IMR-90 (cell line): ENCODE results near the gene RGS14. TPM values are rescaled to one million over a fixed set of nuclear protein-coding genes. Genes with fewer than 3 reads are reported as not detected.

Source experiments
- ATAC-seq: fragments of 200-7000 bp; cut with Tn5 transposase; 2 replicates; pipeline ENCODE4 v1.9.1; 2020; ENCODE audit warnings: low read depth, mild to moderate bottlenecking, moderate library complexity
- BruUV-seq: library from RNA; stranded (reverse); fragments of 400-500 nt; replicated peaks from 2 replicates; lab custom pipeline; 2021; lab: Mats Ljungman, UMichigan
- CTCF ChIA-PET: fragments of 300-600 bp; formaldehyde crosslinking; extraction: SDS; loops from one replicate; lab custom pipeline; 2021; ENCODE audit warnings: antibody characterized with exemption; lab: Yijun Ruan, JAX
- POLR2A ChIA-PET: fragments of 300-600 bp; sonication (Branson Sonifier 250); formaldehyde crosslinking; loops from one replicate; lab custom pipeline; 2022; ENCODE audit warnings: antibody characterized with exemption; ENCODE audit not compliant: unreplicated experiment; lab: Charles Lee
- DNase-seq: peaks from one replicate; pipeline ENCODE4 v3.0.0; 2013
- H2AFZ ChIP-seq: replicated peaks from 2 replicates; pipeline ENCODE3; 2013; ENCODE audit warnings: low read length, mild to moderate bottlenecking; ENCODE audit not compliant: poor library complexity
- H2AK5ac ChIP-seq: 2 replicates; pipeline ENCODE4 v1.6.1; 2013; ENCODE audit warnings: low read depth, low read length, inconsistent platforms
- H2AK9ac ChIP-seq: replicated peaks from 2 replicates; pipeline ENCODE3; 2013; ENCODE audit warnings: mild to moderate bottlenecking, low read depth, low read length, moderate library complexity; ENCODE audit not compliant: poor library complexity
- H2BK120ac ChIP-seq: 2 replicates; pipeline ENCODE4 v1.6.1; 2013; ENCODE audit warnings: low read depth, low read length, inconsistent platforms
- H2BK15ac ChIP-seq: 3 replicates; pipeline ENCODE4 v1.6.1; 2013; ENCODE audit warnings: low read depth, low read length, inconsistent platforms
- H2BK20ac ChIP-seq: 2 replicates; pipeline ENCODE4 v1.6.1; 2013; ENCODE audit warnings: low read depth, mild to moderate bottlenecking, inconsistent platforms, low read length, moderate library complexity
- H2BK5ac ChIP-seq: 2 replicates; pipeline ENCODE4 v1.6.1; 2013; ENCODE audit warnings: mild to moderate bottlenecking, low read depth, low read length, inconsistent platforms; ENCODE audit not compliant: poor library complexity, severe bottlenecking
- H3K14ac ChIP-seq: replicated peaks from 2 replicates; pipeline ENCODE4 v1.6.1; 2013; ENCODE audit warnings: low read depth, low read length, inconsistent platforms
- H3K18ac ChIP-seq: 2 replicates; pipeline ENCODE4 v1.6.1; 2013; ENCODE audit warnings: low read depth, low read length, control low read depth
- H3K23ac ChIP-seq: 2 replicates; pipeline ENCODE4 v1.6.1; 2013; ENCODE audit warnings: low read depth, low read length, inconsistent platforms
- H3K27ac ChIP-seq: 2 replicates; pipeline ENCODE4 v1.5.1; 2013; ENCODE audit warnings: mild to moderate bottlenecking, control low read depth, low read length; ENCODE audit not compliant: insufficient read depth
- H3K27me3 ChIP-seq: 2 replicates; pipeline ENCODE4 v1.6.1; 2013; ENCODE audit warnings: low read length; ENCODE audit not compliant: control insufficient read depth, insufficient read depth
- H3K36me3 ChIP-seq: 2 replicates; pipeline ENCODE4 v1.6.1; 2013; ENCODE audit warnings: low read length, mixed read lengths; ENCODE audit not compliant: control insufficient read depth, insufficient read depth
- H3K4ac ChIP-seq: 2 replicates; pipeline ENCODE4 v1.6.1; 2013; ENCODE audit warnings: low read depth, low read length, inconsistent platforms
- H3K4me1 ChIP-seq: 2 replicates; pipeline ENCODE4 v1.6.1; 2013; ENCODE audit warnings: low read length, mixed read lengths; ENCODE audit not compliant: control insufficient read depth, insufficient read depth
- H3K4me2 ChIP-seq: 2 replicates; pipeline ENCODE4 v1.6.1; 2013; ENCODE audit warnings: low read depth, mild to moderate bottlenecking, control low read depth, low read length, moderate library complexity
- H3K4me3 ChIP-seq: 2 replicates; pipeline ENCODE4 v1.5.1; 2013; ENCODE audit warnings: low read depth, mild to moderate bottlenecking, control low read depth, low read length, moderate library complexity; ENCODE audit not compliant: insufficient read depth
- H3K56ac ChIP-seq: 2 replicates; pipeline ENCODE4 v1.6.1; 2013; ENCODE audit warnings: low read length, inconsistent platforms; ENCODE audit not compliant: insufficient read depth; ENCODE audit errors: extremely low read depth
- H3K79me1 ChIP-seq, 2 experiments: 2 replicates each; pipeline ENCODE4 v1.6.1; 2013; ENCODE audit warnings: low read length in 2 of 2, inconsistent platforms in 1 of 2, low read depth in 1 of 2
- H3K9ac ChIP-seq: 2 replicates; pipeline ENCODE4 v1.6.1; 2013; ENCODE audit warnings: low read depth, low read length, control low read depth
- H3K9me1 ChIP-seq: 2 replicates; pipeline ENCODE4 v1.6.1; 2013; ENCODE audit warnings: low read length, inconsistent platforms; ENCODE audit not compliant: insufficient read depth
- H3K9me3 ChIP-seq: 2 replicates; pipeline ENCODE4 v1.6.1; 2013; ENCODE audit warnings: low read length; ENCODE audit not compliant: control insufficient read depth, insufficient read depth
- H4K20me1 ChIP-seq: 2 replicates; pipeline ENCODE4 v1.6.1; 2013; ENCODE audit warnings: low read length, inconsistent platforms; ENCODE audit not compliant: insufficient read depth
- H4K5ac ChIP-seq: 2 replicates; pipeline ENCODE4 v1.6.1; 2013; ENCODE audit warnings: mild to moderate bottlenecking, low read depth, low read length, control low read depth
- H4K8ac ChIP-seq, 2 experiments: 2 replicates each; pipeline ENCODE4 v1.6.1; 2013; ENCODE audit warnings: low read depth in 2 of 2, low read length in 2 of 2, control low read depth in 1 of 2, inconsistent platforms in 1 of 2
- H4K91ac ChIP-seq: 2 replicates; pipeline ENCODE4 v1.6.1; 2013; ENCODE audit warnings: low read depth, low read length, inconsistent platforms; ENCODE audit not compliant: insufficient read depth
- BHLHE40 ChIP-seq: fragments of 150-350 bp; IDR thresholded peaks from 2 replicates; pipeline ENCODE4 v1.6.1; 2016; ENCODE audit warnings: mild to moderate bottlenecking, low read depth, low read length
- CEBPB ChIP-seq: IDR thresholded peaks from 2 replicates; pipeline ENCODE4 v1.6.1; 2012; ENCODE audit warnings: low read depth, low read length, improper control_type of control experiment
- CHD1 ChIP-seq: IDR thresholded peaks from 2 replicates; pipeline ENCODE4 v1.6.1; 2012; ENCODE audit warnings: low read depth, low read length, improper control_type of control experiment
- CTCF ChIP-seq: conservative IDR thresholded peaks from 2 replicates; pipeline ENCODE4 v1.5.1; 2012; ENCODE audit warnings: mild to moderate bottlenecking, low read depth, low read length, improper control_type of control experiment
- FOS ChIP-seq: fragments of 150-350 bp; IDR thresholded peaks from 2 replicates; pipeline ENCODE4 v1.6.1; 2016; ENCODE audit warnings: low read depth, low read length
- MAZ ChIP-seq: IDR thresholded peaks from 2 replicates; pipeline ENCODE4 v1.6.1; 2012; ENCODE audit warnings: low read depth, mild to moderate bottlenecking, low read length, improper control_type of control experiment, moderate library complexity, borderline replicate concordance
- MXI1 ChIP-seq: IDR thresholded peaks from 2 replicates; pipeline ENCODE4 v1.6.1; 2012; ENCODE audit warnings: low read depth, mild to moderate bottlenecking, low read length, moderate library complexity, borderline replicate concordance
- RAD21 ChIP-seq: IDR thresholded peaks from 2 replicates; pipeline ENCODE4 v1.6.1; 2012; ENCODE audit warnings: low read length, improper control_type of control experiment
- RFX5 ChIP-seq: IDR thresholded peaks from 2 replicates; pipeline ENCODE4 v1.8.0; 2012; ENCODE audit warnings: low read depth, mild to moderate bottlenecking, low read length, moderate library complexity
- SMC3 ChIP-seq: fragments of 150-350 bp; IDR thresholded peaks from 2 replicates; pipeline ENCODE4 v1.6.1; 2016; ENCODE audit warnings: low read depth, mild to moderate bottlenecking, antibody characterized with exemption, low read length, moderate library complexity
- USF2 ChIP-seq: fragments of 150-350 bp; IDR thresholded peaks from 2 replicates; pipeline ENCODE4 v1.6.1; 2017; ENCODE audit warnings: mild to moderate bottlenecking, antibody characterized with exemption, low read length, low read depth
- WGBS, 2 experiments: methylation state at CpG; one replicate each; pipeline versions ENCODE4 v1.1.5 to v1.1.7; 2013; ENCODE audit warnings: missing lambda C conversion rate in 2 of 2; ENCODE audit not compliant: insufficient read length in 1 of 2; ENCODE audit errors: extremely low coverage in 2 of 2; 5-methylcytosine and 5-hydroxymethylcytosine counted together
- dilution Hi-C: fragments of 300-500 bp; cut with HindIII; formaldehyde crosslinking; loops from one replicate; pipeline ENCODE4 v1.14.3; 2018; ENCODE audit warnings: low sequenced_read_pairs; ENCODE audit not compliant: unreplicated experiment
- in situ Hi-C: fragments of 300-500 bp; cut with MboI; formaldehyde crosslinking; loops from 3 replicates; pipeline ENCODE4 v1.14.3; 2019; ENCODE audit warnings: low sequenced_read_pairs, inconsistent platforms, mixed read lengths
- intact Hi-C: fragments of 100-400 bp; cut with micrococcal nuclease; formaldehyde crosslinking; loops from 2 replicates; pipeline ENCODE4 v1.10.0; 2022
- polyA plus RNA-seq, 3 experiments: library from polyadenylated mRNA; depleted of rRNA; stranded (reverse); fragments of >200 nt; gene quantifications; 2 replicates each; pipeline ENCODE4 v1.2.3, GENCODE V29; 2012; ENCODE audit warnings: low replicate concordance in 1 of 3
- total RNA-seq: library from RNA; depleted of rRNA; stranded (reverse); fragments of >200 nt; gene quantifications from 2 replicates; pipeline ENCODE4 v1.2.3, GENCODE V29; 2012

Gene RGS14
- total and polyA plus RNA-seq, 2 of the 4 experiments (the other 2 are of a cell fraction): 1.1 to 6.5 TPM

GRCh38 chr5:177351392-177352329 lies 6.1 kb upstream of the RGS14 start, which contains the start of gene LMAN2 (continued):
- no peak for TF ChIP-seq CEBPB

- dilution Hi-C loops: no loop called here
- Histone ChIP-seq H3K79me1 (peaks cover 22 to 27% of the 10 kb centered on the region in 2 experiments), H2BK120ac (no peak overlapping the region), H3K9ac (no peak overlapping the region), H4K91ac (no peak overlapping the region), H4K5ac (no peak overlapping the region), H4K20me1 (peaks cover 4% of the 10 kb centered on the region), H3K14ac (no peak overlapping the region), H3K56ac (no peak overlapping the region), H3K36me3 (peaks cover 5% of the 10 kb centered on the region; the same call in 1 of the 2 replicates), H3K18ac (no peak overlapping the region), H2BK15ac (no peak overlapping the region), H2BK20ac (no peak overlapping the region), H3K4me3 (no peak overlapping the region), H2AK5ac (no peak overlapping the region), H3K4me2 (no peak overlapping the region), H3K4me1 (peaks cover 16% of the 10 kb centered on the region), H3K4ac (no peak overlapping the region), H2AK9ac (no peak overlapping the region), H2AFZ (no peak overlapping the region), H4K8ac (no peak overlapping the region; a peak in 1 of 4 replicates), H3K23ac (no peak overlapping the region), H3K9me1 (peaks cover 6% of the 10 kb centered on the region; the same call in 1 of the 2 replicates), H3K9me3 (peaks cover 2% of the 10 kb centered on the region; the same call in 1 of the 2 replicates), H2BK5ac (no peak overlapping the region), H3K27ac (no peak overlapping the region), H3K27me3 (peaks cover 8% of the 10 kb centered on the region; the same call in 1 of the 2 replicates)
- CTCF ChIA-PET: no interaction called here
- ATAC-seq (no peak), DNase-seq (no peak)
- POLR2A ChIA-PET: no interaction called here
- in situ Hi-C loops: no loop called here
- no CpG with 5 or more reads among the region's 5 CpGs for WGBS, 2 experiments
- no TSS peak for BruUV-seq
- TF ChIP-seq CEBPB (no peak), RFX5 (no peak), SMC3 (no peak), MAZ (no peak), CHD1 (no peak), USF2 (no peak), FOS (no peak), CTCF (no peak), RAD21 (no peak), MXI1 (no peak), BHLHE40 (no peak)
- intact Hi-C loops: no loop called here
These were observed 4.6 kb upstream of the RGS14 start for GRCh38 chr5:177353093-177353492.
